Skin epidermis (tissue), 12 donors: ENCODE results near the gene TELO2.

ENCODE experiments used
- H3K27ac ChIP-seq, 21 experiments: fragments of 200-600 bp; sonication (generic) in 11 of 21; one replicate each; pipeline ENCODE4 v1.5.0; 2020; ENCODE audit warnings: mild to moderate bottlenecking in 3 of 21, inconsistent platforms in 2 of 21, moderate library complexity in 2 of 21
- H3K4me3 ChIP-seq, 7 experiments: fragments of 200-600 bp; sonication (generic) in 2 of 7; one replicate each; pipeline ENCODE4 v1.5.0; 2020; ENCODE audit warnings: inconsistent platforms in 2 of 7, mild to moderate bottlenecking in 2 of 7, moderate library complexity in 1 of 7

TELO2 gene

GRCh38 chr16:1543085-1543896, 50.1 kb downstream of the TELO2 start:
- Histone ChIP-seq H3K27ac (peak overlapping the region in 18 of 21 experiments; percentile 4 to 79 (median 46)), H3K4me3 (no peak overlapping the region)

DNA sequence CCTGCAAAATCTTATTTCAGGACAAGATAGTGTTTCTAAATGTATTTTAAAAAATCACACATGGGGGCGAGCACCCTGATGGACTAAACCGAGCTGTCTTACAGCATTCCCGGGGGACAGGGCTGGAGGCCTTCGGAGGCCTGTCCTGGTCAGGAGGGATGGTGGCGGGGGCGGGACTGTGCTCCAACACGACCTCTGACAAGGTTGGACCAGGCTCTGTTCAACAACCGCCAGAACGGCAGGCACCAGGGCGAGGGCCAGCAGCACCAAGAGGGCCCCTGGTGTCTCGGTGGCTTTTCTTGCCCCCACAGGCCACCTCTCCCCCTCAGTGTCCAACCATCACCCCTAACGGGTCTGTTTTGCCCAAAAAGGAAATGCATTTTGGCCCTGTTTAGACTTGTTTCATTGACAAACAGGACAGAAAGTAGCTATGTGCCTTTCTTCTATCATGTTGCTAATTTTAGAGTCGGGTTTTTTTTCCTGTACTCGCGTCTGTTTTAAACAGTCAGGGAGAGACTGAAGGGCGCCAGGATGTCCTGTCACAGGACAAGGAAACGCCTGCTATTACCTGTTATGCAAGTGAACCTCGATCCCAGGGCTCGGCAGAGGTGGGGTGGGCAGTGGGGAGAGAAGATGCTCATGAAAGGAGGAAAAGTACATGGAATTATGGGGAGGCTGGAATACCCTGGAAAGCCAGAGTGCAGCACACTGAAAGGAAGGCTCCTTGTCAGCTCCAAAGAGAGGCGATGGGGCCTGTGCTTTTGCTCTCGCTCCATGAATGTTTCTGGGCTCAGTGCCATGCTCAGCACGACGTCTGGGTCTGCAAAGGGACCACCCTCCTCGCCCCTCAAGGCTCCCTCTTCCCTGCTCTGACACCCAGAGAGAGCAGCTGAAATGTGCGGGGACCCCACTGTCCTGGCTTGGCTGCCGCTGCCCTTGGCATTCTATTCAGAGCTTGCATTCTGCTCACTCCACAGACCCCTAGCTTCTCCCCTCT, 52.2 kb downstream of the TELO2 start:
- Histone ChIP-seq H3K4me3 (no peak overlapping the region), H3K27ac (peak overlapping the region in 15 of 21 experiments; percentile 8 to 80 (median 46))

- Histone ChIP-seq H3K4me3 (no peak overlapping the region), H3K27ac (peak overlapping the region in 3 of 21 experiments; percentile 10 to 79 (median 14))
Observed at GRCh38 chr16:1546430-1546829, 53.3 kb downstream of the TELO2 start.

- Histone ChIP-seq H3K27ac (peak overlapping the region in 7 of 21 experiments; percentile 9 to 58 (median 25)), H3K4me3 (no peak overlapping the region)
Observed at GRCh38 chr16:1548233-1548632, 55.1 kb downstream of the TELO2 start.

GRCh38 chr16:1548727-1549126, 55.6 kb downstream of the TELO2 start:
- H3K4me3 ChIP-seq, result no peak overlapping the region
- peak overlapping the region in 8 of 21 experiments; percentile 9 to 58 (median 20) for H3K27ac ChIP-seq

GRCh38 chr16:1550069-1550468, 56.9 kb downstream of the TELO2 start:
- H3K4me3 ChIP-seq, result no peak overlapping the region
- peak overlapping the region in 2 of 21 experiments; percentile 6 to 9 for H3K27ac ChIP-seq

- H3K27ac ChIP-seq, result peak overlapping the region in 1 of 21 experiments; percentile 6
- no peak overlapping the region for H3K4me3 ChIP-seq
Observed at GRCh38 chr16:1550696-1551095, 57.5 kb downstream of the TELO2 start.

DNA sequence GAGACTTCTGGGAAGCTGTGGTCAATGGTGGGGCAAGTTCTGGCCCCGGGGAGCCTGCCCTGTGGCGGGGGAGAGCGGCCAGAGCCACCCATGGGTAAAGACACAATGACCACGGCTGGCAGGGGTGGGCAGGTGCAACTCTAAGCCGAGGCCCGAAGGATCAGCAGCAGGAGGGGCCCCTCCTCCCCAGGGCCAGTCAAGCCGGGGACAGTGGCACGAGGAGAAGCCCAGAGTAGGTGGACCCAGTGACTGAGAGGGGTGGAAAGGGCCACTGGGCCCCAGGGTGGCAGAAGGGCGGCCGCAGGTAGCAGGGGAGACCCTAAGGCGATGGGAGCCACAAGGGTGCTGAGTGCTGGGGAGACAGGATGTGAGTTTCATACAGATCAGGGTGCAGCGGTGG, 58.0 kb downstream of the TELO2 start:
- peak overlapping the region in 2 of 21 experiments; percentile 6 to 35 for H3K27ac ChIP-seq

DNA sequence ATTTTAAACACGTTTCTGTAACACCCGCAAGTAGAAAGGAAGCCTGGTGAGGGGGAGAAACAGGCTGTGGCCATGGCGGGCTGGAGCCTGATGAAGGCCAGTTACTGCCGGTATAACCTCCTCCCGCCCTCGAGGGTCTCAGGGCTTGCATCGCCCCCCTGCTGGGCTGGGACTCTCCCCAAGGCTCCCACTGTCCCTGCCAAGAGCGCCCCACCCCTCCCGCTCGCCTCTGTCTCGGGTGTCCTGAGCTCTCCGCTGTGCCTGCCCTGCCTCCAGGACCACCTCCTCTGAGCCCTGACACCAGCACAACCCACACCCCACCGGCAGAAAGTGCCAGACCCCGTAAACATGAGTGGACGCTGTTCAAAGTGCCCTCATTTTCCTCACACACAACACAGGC, 59.0 kb downstream of the TELO2 start:
- no peak overlapping the region for H3K4me3 ChIP-seq
- H3K27ac ChIP-seq, result no peak overlapping the region

More for the DNA sequence above, 58.0 kb downstream of the TELO2 start:
- H3K4me3 ChIP-seq, result no peak overlapping the region

GRCh38 chr16:1553946-1554825, 61.0 kb downstream of the TELO2 start:
- peak overlapping the region in 1 of 21 experiments; percentile 52 for H3K27ac ChIP-seq
- no peak overlapping the region for H3K4me3 ChIP-seq

DNA sequence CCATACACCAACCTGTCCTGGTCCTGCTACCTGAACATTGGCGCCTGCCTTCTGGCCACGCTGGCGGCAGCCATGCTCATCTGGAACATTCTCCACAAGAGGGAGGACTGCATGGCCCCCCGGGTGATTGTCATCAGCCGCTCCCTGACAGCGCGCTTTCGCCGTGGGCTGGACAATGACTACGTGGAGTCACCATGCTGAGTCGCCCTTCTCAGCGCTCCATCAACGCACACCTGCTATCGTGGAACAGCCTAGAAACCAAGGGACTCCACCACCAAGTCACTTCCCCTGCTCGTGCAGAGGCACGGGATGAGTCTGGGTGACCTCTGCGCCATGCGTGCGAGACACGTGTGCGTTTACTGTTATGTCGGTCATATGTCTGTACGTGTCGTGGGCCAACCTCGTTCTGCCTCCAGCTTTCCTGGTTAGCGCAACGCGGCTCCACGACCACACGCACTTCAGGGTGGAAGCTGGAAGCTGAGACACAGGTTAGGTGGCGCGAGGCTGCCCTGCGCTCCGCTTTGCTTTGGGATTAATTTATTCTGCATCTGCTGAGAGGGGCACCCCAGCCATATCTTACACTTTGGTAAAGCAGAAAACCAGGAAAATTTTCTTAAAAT, 61.8 kb downstream of the TELO2 start:
- no peak overlapping the region for H3K27ac ChIP-seq
- H3K4me3 ChIP-seq, result no peak overlapping the region

DNA sequence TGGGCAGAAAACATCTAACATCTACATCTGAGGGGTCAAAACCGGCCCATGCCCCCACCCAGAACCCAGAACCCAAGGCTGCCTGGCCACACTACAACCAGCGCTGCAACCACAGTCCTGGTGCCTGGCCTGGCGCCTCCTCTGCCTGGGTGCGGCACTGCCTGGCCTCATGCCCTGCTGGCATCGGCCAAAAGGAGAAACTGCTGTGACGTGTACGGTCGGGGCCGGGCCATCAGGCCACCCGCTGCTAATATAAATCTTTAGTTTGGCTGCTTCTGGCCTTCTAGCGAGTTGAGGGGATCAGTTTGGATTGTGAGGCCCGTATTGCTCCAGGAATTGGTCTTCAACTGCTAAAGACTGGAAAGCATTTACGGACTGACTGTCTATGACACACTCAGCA, 63.1 kb downstream of the TELO2 start:
- no peak overlapping the region for H3K4me3 ChIP-seq
- H3K27ac ChIP-seq, result peak overlapping the region in 3 of 21 experiments; percentile 3 to 32 (median 16)

DNA sequence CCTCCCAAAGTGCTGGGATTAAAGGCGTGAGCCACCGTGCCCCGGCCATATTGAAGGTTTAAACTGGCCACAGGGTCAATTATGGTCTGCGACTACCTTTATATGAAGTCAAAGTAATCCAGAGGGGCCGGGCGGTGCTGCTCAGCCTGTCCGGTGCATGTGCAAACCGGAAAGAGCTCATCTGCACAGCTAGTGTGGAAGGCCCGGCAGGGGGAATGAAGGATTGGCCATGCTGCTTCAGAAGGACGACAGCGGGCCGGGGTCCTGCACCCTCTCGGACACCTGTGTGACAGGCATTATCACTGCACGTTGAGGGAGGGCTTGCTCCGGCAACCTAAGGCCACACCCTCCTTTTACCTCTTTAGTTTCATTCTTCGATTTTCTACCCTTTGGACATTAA, 63.9 kb downstream of the TELO2 start:
- Histone ChIP-seq H3K27ac (peak overlapping the region in 3 of 21 experiments; percentile 3 to 32 (median 23)), H3K4me3 (no peak overlapping the region)

DNA sequence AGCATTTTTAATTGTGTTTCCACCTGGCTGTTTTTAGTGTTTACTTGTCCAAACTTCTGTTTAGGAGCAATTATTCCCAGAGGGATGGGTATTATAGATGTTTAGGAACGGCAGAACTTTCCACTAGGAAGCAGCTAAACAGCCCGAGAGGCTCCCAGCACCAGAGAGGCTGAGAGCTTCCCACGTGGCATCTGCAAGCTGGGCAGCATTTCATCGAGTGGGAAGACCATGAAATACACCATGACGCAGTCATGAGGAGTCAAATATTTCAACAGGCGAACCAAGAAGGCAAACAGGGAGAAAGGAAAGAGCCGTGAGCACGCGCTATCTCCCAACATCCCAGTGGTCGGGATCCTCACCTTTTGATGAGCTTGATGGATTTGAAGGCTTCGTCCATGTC, 64.4 kb downstream of the TELO2 start:
- Histone ChIP-seq H3K27ac (no peak overlapping the region), H3K4me3 (no peak overlapping the region)

DNA sequence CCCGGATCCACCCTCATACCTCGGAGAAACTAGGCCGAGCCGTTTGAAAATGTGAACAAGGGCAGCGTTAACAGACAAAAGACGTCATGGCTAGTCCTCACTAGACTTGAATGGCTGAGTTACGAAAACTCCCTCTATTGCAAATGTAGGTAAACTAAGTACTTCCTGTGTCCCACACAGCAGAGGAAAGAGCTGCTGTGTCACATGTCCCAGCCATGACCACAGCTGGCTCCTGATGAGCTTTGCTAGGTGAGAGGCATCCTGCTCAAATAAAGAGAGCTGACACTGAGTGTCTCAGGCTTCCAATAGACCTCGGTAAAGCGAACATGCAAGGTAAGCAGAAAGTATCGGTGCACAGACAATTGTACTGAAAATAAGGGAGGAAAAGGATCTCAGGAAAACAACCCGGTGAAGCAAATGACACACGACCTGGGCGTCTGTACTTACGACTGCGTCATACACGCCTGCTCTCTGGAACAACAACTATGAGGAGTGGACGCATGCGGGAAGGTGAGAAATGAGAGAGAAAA, 66.4 kb downstream of the TELO2 start:
- H3K27ac ChIP-seq, result peak overlapping the region in 3 of 21 experiments; percentile 0 to 27 (median 5)
- H3K4me3 ChIP-seq, result no peak overlapping the region
